GM12872 (cell line): ENCODE results near the gene GRM4.

ENCODE experiments used
- CTCF ChIP-seq: IDR thresholded peaks from 3 replicates; pipeline ENCODE4 v1.5.1; 2011; ENCODE audit warnings: low read depth, mild to moderate bottlenecking, low read length, moderate library complexity; ENCODE audit not compliant: insufficient read depth

Gene GRM4

GRCh38 chr6:34179106-34179720, 33.3 kb upstream of the GRM4 start:
- no peak for TF ChIP-seq CTCF

GRCh38 chr6:34178357-34179105, 32.6 kb upstream of the GRM4 start:
- no peak for TF ChIP-seq CTCF

GRCh38 chr6:34177181-34177591, 31.3 kb upstream of the GRM4 start:
- no peak for TF ChIP-seq CTCF

- TF ChIP-seq CTCF: no peak
Measured at GRCh38 chr6:34176261-34177031, 30.6 kb upstream of the GRM4 start.

GRCh38 chr6:34174846-34175399, 29.0 kb upstream of the GRM4 start:
- TF ChIP-seq CTCF: no peak

GRCh38 chr6:34172961-34173775, 27.3 kb upstream of the GRM4 start:
- no peak for TF ChIP-seq CTCF

GRCh38 chr6:34170346-34170745, 24.5 kb upstream of the GRM4 start:
- TF ChIP-seq CTCF: no peak
